Dedifferentiated amniotic fluid mesenchymal stem cell (primary cell): Measurements from ENCODE around the gene USP6NL.
"Not testable (repeated sequence)": the region's sequence is repeated elsewhere in the genome, so short reads cannot be mapped to it uniquely, and the experiment has no call there.

ENCODE experiments used
- DNase-seq: peaks from one replicate; pipeline ENCODE4 v3.0.0-alpha.2; 2016; ENCODE audit errors: extremely low spot score

Gene USP6NL

GRCh38 chr10:11516431-11516746 lies 95.1 kb downstream of the USP6NL start:
- no peak for DNase-seq

GRCh38 chr10:11515596-11516430 lies 95.6 kb downstream of the USP6NL start:
- peak; percentile 73 for DNase-seq

- DNase-seq: no peak
Measured at GRCh38 chr10:11513727-11514126, 97.7 kb downstream of the USP6NL start.

- no peak for DNase-seq
Measured at GRCh38 chr10:11512596-11512995, 98.9 kb downstream of the USP6NL start.

GRCh38 chr10:11511321-11511720 lies 100.1 kb downstream of the USP6NL start:
- no peak for DNase-seq

GRCh38 chr10:11510736-11511135 lies 100.7 kb downstream of the USP6NL start:
- no peak for DNase-seq

GRCh38 chr10:11510281-11510680 lies 101.2 kb downstream of the USP6NL start:
- DNase-seq: no peak

- DNase-seq: no peak
Measured at GRCh38 chr10:11509036-11509435, 102.4 kb downstream of the USP6NL start.

- DNase-seq: no peak
Measured at GRCh38 chr10:11506247-11506789, 105.1 kb downstream of the USP6NL start.

GRCh38 chr10:11505639-11506038 lies 105.8 kb downstream of the USP6NL start:
- DNase-seq: no peak

- DNase-seq: no peak
Measured at GRCh38 chr10:11504566-11505285, 106.7 kb downstream of the USP6NL start.

GRCh38 chr10:11501600-11501999 lies 109.8 kb downstream of the USP6NL start:
- DNase-seq: no peak

- no peak for DNase-seq
Measured at GRCh38 chr10:11499425-11500071, 111.9 kb downstream of the USP6NL start.

- DNase-seq: no peak
Measured at GRCh38 chr10:11498399-11498798, 113.1 kb downstream of the USP6NL start.

- not testable (repeated sequence) for DNase-seq
Measured at GRCh38 chr10:11494923-11495322, 116.5 kb downstream of the USP6NL start.

GRCh38 chr10:11493646-11494045 lies 117.8 kb downstream of the USP6NL start:
- no peak for DNase-seq

- no peak for DNase-seq
Measured at GRCh38 chr10:11491087-11491486, 120.4 kb downstream of the USP6NL start.

- no peak for DNase-seq
Measured at GRCh38 chr10:11489591-11489990, 121.9 kb downstream of the USP6NL start.

GRCh38 chr10:11488126-11488525 lies 123.3 kb downstream of the USP6NL start:
- no peak for DNase-seq

- DNase-seq: no peak
Measured at GRCh38 chr10:11483201-11484148, 128.0 kb downstream of the USP6NL start.

- no peak for DNase-seq
Measured at GRCh38 chr10:11482306-11482705, 129.1 kb downstream of the USP6NL start.
